ENCODE data around the gene TMEM106A.
"Not testable (repeated sequence)": the region's sequence is repeated elsewhere in the genome, so short reads cannot be mapped to it uniquely, and the experiment has no call there.

TMEM106A gene

DNA sequence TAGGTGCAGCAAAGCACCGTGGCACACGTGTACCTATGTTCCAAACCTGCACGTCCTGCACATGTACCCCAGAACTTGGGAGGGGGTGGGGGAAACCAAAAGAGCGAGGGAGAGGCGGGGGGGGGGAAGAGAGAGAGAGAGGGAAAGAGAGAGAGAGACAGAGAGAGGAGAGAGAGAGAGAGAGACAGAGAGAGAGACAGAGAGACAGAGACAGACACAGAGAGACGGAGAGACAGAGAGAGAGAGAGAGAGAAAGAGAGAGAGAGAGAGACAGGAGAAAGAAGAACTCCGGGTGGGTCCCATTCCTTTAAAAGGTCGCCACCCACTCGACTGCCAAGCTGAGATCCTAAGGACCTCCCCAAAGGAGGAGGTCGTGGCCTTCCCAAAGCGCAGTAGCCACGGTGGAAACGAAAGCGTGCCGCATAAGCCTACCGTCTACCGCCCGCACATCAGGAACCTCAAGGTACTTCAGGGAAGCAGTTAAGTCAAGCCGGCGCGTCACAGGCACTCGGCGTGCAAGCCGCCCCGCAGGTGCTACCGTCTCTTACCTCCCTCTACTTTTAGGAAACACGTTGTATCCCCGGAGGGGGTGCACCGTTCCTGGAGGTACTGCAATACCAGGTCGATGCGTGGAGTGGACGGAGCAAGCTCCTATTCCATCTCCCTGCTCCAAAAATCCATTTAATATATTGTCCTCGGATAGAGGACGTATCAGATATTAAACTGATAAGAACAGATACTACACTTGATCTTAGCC, 29.1 kb downstream of the TMEM106A start:
- CTCF ChIA-PET; DNase-seq (ENCODE audit: extremely low spot score); POLR2A ChIA-PET: not testable (repeated sequence)

DNA sequence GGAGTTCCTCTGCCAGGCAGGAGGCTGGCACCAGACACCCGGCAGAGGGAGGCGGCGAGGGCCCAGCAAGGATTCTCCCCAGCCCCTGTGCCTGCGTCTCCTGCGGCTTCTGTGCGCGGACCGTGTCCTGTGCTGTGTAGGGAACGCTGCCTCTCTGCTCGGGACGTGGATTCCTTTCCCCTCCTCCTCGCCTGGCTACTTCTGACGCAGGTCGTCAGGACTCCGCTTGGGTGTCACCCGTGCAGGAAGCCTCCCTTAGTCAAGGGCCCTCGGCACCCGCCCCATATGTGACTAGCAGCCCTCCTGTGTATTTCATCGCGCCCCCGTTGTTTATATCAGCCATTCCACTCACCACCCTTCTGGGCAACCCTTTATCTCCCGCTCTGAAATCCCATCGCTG, 34.8 kb downstream of the TMEM106A start:
- CTCF ChIA-PET; POLR2A ChIA-PET; DNase-seq (ENCODE audit: extremely low spot score): not testable (repeated sequence)

Data from GM10248 (cell line).